NCI-H526 treated with DMSO at 0.1 percent for 48 hours (cell line): Measurements from ENCODE around the gene DIO2.
A peak's percentile ranks its signal among the peaks of the same experiment; 100 is the strongest.

ENCODE experiments used
- DNase-seq: peaks from one replicate; lab custom pipeline; 2025; lab: John Stamatoyannopoulos, UW

DIO2 gene

DNA sequence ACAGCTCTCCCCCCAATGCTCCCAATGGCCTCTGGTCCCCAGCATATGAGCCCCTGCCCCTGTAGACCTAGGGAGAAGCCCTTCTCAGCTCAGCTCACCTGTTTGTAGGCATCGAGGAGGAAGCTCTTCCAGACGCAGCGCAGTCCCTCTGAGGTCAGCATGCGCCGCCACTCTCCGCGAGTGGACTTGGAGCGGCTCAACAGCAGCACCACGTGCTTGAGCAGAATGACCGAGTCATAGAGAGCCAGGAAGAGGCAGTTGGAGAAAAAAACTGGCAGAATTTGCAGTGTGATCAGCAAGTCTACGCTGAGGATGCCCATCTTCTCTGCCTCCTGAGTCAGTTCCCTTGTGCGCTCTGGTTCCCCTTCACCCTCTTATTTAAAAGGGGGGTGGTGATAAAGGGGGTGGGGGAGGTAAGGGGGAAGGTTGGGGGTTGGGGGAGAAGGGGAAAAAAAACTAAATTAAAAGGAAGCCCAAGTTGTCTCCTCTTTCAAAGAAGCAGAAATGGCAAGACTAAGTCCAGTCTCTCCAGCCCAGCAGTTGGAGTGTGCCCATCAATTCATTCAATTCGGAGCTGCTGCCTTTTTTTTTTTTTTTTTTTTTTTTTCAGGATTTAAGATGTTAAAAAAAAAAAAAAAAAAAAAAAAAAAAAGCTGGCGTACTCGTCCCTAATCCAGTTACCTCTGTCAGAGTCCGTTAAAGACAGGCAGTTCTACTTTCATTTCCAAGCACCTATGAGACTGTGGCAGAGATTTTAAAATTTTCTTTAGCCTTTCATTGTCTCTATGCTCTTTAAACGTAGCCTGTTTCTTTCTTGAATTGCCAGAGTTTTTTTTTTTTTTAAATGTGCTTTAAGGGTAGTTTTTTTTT lies at the start of gene DIO2:
TSS of gene DIO2 (minus strand) at position 352 of the 870 bp plus-strand sequence. CDS start at position 320, 32 bp downstream.
- no peak for DNase-seq

DNA sequence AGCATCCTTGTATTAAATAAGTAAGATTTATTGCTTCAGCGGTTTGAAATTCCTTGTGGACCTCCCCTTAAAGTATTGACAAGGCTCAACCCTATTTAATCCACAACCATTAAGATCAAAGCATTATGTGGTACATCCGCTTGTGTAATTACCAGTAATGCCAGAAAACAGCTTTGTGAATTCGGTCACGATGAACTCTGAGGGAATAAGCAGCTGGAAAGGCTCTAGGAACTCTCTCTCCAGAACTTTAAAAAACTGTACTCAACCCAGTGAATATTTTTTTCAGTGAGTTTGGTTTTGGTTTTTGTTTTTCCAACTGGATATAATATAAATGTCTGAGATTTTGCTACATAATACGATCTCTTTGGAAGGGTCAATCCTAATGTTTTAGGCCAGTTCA lies 49.3 kb upstream of the DIO2 start:
- DNase-seq: no peak

- DNase-seq: no peak
Measured at GRCh38 chr14:80239631-80240030, 28.3 kb upstream of the DIO2 start.

- no peak for DNase-seq
Measured at GRCh38 chr14:80237143-80237542, 25.8 kb upstream of the DIO2 start.

GRCh38 chr14:80233470-80234089 lies 22.3 kb upstream of the DIO2 start:
- DNase-seq: no peak

DNA sequence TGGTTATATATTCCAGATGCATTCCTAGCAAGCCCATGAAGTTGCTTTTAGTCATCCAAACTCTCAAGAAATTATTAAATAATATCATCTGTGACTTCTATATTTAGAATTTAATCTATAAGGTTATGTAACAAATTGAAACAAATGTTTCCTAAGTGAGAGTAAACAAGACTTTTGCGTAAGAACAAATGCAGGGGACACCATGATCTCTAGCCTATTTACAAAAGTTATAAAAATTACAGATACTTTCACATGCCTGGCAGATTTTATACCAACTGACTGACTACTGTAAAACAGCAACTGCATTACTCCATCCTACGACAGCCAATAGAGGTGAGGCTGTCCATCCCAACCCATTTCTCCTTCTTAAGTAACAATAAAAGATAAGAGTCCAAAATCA lies 20.4 kb upstream of the DIO2 start:
- DNase-seq: no peak

DNA sequence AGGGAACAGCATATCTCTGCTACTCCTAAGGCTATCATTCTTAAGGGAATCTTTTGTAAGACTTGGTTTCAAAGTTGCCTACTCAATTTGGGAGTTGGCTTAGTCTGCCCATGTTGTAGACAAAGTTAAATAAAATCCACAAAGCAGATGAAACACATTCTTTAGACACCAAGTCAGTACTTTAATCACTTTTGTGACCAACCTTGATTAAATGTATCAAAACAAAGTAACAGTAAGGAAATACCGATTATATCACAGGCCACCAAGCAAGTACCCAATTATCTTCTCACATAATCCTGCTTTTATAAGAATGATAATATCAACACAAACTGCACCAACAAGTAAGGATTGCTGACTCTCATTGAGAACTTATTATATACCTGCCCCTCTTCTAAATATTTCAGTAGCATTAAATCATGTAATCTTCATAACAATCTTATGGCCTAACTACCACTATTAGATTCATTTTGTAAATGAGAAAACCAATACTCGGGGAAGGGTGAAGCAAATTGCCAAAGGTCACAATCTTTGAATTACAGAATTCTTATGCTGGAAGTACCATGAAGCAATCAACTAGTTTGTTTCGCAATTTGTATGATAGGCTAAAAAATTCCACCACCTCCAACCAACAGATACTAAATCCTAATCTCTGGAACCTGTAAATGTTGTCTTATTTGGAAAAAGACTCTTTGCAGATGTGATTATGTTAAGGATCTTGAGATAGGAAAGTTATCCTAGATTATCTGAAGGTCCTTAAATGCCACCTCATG lies 12.6 kb upstream of the DIO2 start:
- DNase-seq: no peak

- DNase-seq: no peak
Measured at GRCh38 chr14:80216818-80217217, 5.5 kb upstream of the DIO2 start.

DNA sequence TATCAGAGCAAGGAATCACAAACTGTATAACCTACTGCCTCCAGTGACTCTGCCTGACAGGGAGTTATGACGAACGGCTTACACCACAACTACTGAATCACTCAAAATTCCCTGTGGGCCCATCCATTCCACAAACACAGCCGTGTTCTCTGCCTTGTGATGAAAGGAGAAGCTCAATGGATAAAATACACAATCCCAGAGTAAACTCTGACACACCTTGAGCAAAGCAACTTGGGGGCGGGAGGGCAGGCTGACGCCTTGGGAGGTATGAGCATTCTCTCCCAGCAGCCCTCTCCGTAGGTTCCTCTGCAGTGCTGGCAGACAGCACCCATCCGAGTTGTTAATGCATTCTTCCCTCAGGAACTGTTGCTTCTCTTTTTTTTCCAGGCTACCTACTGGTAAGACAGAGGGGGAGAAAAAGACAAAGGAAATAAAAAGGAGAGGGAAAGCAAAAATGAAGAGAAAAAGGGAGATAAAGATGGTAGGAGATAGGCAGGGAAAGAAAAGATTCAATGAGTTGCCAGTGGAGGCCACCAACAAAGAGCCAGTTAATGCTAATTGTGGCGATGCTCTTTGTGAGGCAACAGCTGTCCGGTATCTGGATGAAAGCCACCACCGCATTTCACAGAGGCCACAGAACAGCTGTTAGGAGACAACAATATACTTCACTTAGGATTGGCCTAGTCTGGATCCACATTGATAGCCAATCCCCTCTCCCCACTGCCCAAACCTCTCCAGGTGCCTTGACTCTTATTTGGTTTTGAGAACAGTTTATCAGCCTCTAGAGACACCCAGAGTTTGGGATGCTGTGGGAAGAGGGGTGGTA lies 4.7 kb upstream of the DIO2 start:
- DNase-seq: no peak

DNA sequence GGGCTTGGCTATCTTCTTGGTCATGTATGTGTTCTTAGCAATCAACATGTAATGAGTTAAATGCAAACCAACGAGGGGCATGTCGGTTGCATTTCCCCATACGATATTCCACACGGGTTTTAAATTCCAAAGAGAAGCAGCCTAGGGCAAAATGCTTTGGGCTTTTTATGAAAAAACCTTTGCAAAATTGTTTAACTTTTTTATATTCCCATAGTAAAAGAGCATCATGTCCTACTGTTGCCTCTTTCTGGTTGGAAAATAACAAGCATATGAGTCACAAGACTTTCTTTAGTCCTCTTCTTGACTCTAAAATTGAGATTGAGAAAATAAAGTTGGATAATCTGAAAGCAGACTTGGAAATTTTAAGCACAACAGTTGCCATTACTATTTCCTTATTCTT lies 3.8 kb upstream of the DIO2 start:
- DNase-seq: no peak

- peak; percentile 38 for DNase-seq
Measured at GRCh38 chr14:80213602-80214001, 2.3 kb upstream of the DIO2 start.

DNA sequence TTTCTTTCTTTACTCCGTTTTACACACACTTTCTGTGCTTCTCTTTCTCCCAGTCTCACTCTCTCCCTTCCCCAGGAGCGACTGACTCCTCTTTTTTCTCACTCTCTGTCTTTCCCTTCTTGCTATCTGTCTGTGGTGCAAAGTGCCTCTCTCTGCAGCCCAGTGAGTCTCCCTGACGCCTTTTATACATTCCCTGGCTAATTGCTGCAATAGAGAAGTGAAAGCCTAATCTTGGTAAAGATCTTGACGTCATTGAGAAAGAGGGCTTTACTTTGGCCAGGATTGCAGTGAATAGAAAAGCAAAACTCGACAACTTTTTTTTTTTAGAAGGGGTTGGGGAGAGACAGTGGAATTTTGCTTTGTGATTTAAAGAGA lies 706 bp upstream of the DIO2 start:
- DNase-seq: no peak

DNA sequence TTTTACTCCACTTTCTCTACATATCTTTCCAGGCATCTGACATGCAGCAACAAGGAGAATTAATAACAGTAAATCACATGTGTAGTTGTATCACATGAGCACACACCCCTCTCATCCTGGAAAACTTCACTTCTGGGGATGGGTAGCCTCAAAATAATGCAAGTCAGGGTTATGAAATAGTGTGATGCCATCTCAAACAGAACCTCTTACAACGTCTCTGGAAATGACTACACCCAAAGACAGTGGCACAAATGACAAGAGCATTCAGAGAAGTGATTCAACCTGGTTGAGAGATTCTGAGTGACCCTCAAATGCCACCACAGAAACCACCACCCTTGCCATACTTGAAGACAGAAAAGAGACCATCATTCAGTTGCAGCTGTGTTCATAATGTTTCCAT lies 2.8 kb downstream of the DIO2 start:
- no peak for DNase-seq

GRCh38 chr14:80206351-80207080 lies 4.8 kb downstream of the DIO2 start:
- no peak for DNase-seq

- no peak for DNase-seq
Measured at GRCh38 chr14:80202888-80203562, 8.3 kb downstream of the DIO2 start.

DNA sequence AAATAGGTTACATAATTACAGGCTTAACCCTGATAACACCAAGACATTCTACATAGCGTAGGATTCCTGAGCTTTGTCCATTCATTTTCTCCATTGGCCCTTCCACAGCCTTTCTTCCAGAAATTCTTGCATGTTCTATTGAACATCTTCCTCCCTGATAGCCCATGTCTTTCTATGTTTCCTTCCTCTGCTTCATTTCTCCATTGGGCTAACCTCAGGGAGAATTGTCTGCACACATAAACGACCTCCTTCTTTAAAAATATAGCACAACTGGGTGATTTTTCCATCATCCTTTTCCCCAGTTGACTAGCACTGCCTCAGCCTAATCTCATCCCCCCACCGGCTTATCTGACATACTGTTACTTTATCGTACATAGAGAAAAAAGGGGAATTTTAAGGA lies 11.2 kb downstream of the DIO2 start:
- no peak for DNase-seq

DNA sequence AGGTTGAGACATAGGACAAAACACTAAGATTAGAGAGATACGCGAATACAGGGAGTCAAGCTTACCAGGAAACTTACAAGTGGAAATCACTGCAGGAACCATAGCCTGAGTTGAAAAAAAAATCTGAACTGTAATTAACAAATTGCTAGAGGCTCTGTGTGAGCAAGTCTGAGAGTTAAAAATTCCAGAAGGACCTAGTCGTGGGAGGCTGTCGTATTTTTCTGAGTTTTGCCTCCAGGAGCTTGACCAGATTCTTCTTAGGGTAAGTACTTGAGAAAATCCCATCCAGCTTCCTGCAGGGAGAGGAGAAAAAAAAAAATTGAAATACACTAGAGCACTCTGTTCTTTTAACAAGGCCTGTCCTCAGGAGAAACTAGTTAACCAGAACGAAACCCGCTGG lies 22.7 kb downstream of the DIO2 start:
- DNase-seq: no peak

DNA sequence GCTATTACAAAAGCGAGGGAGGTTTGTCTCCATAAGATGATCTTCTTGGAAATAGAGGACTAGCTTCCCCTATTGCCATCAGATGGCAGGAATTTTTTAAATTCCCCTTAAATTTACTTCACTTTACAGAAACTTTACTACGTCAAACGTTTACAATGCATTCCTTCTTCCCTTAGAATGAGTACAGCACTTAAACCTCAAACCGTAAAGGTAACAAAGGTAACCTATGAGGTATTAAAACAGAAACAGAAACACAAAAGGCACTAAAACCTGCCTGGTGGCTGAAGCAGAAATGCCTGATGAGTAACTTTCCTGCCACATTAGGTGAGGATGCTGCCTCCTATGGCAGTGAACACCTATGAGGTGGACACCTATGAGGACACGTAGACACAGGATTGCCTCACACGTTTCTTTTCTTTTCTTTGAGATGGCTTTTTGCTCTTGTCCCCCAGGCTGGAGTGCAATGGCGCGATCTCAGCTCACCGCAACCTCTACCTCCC lies 25.0 kb downstream of the DIO2 start:
- no peak for DNase-seq

DNA sequence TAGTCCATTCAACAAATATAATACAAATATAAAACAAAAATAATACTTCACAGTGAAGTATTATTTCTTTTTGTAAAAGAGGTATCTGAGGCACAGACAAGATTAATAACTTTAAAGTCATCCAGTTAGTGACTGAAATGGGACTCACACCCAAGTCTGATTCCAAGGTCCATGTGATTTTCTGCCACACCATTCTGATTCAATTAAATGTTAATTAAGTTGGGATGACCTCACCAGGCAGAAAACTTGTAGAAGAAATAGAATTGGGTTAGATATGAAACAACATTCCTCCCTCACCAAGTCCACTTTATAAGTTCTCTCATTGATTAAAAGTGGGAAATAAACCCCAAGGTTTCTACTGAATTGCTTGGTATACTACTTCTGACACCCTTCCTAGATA lies 34.4 kb downstream of the DIO2 start:
- no peak for DNase-seq

DNA sequence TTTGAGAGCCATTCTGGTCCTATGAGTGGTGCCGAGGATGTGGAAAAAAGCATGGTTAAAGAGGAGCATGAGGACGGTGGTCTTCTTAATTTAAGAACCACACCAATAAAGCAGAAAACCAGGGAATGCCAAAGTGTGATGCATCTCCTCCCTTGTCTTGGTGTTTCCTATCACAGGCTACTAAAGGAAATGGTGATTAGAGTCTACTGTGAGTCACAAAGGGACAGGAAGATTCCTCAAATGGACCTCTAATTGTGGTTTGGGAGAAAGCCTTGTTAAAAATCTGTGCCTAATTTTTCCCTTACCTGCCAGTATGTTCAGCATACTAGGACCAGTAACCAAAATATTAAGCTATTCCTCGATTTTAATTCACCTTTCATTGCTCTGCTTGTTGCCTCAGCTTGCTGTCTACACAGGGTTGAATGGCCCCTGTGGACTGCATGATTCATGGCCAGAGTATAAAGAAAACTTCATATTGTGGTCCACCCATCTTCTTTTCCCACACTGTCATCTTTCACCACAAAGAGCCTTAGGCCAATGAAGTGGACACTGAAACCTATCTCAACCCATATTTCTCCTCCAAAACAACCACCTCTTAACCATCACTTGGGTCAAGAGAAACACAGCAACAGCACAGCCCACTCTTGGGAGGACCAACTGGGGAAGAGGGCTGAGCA lies 38.8 kb downstream of the DIO2 start:
- no peak for DNase-seq
